GM19023 (cell line): ENCODE results near the gene CSPG4.

Source experiments
- ATAC-seq: cut with Tn5 transposase; IDR thresholded peaks from one replicate; pipeline ENCODE4 v1.9.1; 2021; ENCODE audit warnings: mild to moderate bottlenecking, moderate library complexity; ENCODE audit not compliant: unreplicated experiment

Gene CSPG4

DNA sequence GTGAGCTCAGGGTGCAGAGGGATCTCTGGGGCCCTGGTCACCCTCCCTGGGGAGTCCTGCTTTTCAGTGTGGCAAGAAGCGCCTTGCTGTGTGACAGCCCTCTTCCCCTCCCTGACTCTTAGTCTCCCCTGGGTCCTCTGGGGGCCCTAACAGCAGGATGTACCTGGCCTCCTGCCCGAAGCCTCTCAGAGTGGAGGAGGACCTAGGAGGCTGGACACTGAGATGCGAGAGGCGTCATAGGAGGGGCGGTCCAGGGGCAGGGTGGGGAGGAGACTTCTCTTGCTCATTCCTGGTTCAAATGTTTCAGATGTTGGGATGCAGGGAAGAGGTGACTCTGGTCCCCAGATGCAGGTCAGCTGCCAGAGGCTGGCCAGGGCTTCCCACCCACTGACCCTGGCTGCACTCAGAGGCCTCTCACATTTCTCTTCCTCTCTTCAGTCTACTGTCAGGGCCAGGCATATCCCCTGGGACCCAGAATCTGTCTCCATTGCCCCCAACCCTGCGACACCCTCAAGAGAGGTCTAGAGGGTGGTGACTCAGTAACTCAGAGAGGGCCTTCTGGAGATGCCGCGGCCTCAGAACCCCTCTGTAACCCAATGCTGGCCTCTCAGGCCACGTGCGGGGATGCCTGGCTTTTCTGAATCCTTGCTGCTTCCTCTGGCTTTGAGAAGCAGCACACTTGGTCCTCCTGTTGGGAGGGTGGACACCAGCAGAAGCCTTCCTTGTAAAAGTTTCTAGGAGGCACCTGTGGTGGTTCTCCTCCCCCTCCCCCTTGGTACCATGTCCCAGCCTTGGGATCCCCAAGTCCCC is 39.0 kb downstream of the CSPG4 start:
- ATAC-seq: no peak

DNA sequence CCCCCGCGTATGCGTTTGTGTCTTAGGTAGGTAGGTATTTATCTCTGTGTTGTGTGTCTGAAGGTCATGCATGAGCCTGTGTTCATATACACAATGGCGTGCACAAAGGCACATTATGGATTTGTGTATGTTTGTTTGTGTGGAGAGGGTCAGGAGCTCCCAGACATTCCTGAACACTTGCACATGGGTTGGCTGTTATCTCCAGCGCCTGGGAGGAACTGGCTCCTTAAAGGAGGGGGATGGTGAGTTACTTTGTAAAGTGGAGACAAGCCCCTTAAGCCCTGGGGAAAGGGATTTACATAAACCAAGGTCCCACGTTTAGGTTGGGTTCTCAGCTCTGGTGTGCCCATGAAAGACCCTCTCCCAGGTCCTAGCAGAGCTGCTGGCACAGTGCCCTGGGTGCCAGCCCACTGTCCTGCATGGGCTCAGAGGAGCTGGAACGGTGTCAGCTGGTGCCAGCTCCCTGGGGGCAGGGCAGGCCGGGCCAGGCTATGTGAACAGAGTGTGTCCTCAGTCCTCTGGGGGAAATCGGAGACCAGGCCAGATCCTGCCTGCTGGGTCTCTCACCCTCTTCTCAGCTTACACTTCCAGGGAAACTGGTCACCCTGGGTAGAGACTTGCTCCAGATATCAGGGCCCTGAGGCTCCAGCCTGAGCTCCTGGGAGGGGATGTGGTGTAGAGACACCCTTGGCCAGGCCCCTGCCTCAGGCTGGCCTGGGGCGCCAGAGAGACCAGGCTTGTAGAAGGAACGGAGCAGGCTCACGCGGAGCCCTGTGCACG is 39.8 kb downstream of the CSPG4 start:
- no peak for ATAC-seq

DNA sequence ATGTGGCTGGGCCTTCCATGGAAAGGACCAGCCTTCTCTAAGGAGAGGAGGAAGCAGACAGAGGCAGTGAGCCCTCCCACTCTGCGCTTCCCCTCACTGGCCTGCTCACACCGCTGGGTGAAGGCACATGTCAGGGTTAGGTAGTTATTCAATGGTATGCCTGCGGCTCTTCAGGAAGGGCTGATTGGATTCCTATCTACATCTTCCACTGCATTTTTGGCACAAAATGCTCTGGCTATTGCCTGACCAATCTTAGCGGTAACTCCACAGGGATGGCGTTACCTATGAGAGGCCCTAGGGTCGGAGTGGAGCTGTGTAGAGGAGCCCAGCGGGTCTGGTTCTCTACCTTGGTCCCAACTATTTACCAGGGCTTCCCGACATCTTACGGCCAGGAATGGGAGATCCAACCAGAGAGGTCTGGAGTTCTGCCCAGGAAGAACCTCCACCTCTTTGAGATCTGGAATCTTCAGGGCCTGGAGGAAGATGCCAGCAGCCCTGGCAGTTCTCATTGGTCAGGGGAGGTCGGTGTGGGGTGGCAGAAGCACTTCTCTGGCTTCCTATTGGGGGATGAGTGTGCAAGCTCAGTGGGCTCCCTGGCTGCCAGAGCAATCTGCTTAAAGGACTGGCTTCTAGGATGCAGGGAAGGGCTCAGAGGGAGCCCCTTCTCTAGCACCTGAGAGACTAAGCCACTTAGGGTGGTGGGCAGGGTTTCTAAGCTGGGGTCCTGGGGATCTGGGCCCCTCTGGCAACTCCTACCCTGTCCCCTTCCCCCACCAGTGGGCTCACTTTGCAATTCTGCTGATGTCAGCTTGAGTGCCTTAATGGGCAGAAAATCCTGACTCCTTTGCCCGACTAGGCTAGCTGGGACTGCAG is 40.7 kb downstream of the CSPG4 start:
- ATAC-seq: no peak

DNA sequence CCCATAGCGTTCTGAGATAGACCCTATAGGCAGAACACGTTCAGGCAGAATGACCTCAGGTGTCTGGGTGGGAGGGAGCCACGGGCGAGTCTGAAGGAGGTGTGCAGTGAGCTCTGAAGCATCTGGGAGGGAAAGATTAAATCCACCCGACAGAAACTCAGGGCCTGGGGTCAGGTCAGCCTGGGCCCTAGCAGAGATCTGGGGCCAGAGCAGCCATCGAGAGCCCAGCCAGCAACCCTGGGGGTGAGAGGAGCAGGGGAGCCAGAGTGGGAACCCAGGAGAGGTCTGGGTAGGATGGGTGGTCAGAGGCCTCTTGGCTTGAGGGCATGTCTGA is 42.8 kb downstream of the CSPG4 start:
- ATAC-seq: no peak

DNA sequence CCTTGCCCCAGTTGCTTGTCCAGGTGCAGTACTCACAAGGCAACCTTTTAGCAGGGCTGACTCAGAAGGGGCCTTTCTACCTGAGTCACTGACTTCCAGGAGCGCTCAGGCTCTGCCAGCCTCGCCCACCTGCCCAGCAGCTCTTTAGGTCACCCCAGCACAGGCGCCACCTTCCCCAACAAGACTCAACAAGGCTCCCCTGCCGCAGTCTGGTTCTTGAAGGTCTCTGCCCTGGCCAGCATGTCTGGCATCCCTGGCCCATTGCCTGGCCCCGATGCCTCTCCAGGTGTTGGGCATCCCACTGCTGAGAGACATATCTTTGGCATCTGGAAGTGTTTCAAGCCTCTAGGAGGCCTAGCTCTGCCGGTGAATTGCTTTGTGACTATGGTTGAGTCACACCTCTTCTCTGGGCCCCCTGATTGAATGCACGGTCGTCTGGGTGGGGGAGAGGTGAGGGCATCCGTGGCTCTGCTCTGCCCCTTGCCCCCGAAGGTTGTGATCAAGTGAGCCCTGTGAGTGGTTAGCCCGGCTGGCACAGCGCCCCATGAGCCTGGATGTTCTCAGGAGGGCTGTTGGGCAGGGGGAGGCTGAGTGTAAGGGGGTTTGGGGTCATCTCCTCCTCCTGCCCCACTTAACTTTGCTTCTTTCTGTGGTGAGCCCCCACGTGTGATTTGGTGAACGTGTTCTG is 43.3 kb downstream of the CSPG4 start:
- no peak for ATAC-seq

DNA sequence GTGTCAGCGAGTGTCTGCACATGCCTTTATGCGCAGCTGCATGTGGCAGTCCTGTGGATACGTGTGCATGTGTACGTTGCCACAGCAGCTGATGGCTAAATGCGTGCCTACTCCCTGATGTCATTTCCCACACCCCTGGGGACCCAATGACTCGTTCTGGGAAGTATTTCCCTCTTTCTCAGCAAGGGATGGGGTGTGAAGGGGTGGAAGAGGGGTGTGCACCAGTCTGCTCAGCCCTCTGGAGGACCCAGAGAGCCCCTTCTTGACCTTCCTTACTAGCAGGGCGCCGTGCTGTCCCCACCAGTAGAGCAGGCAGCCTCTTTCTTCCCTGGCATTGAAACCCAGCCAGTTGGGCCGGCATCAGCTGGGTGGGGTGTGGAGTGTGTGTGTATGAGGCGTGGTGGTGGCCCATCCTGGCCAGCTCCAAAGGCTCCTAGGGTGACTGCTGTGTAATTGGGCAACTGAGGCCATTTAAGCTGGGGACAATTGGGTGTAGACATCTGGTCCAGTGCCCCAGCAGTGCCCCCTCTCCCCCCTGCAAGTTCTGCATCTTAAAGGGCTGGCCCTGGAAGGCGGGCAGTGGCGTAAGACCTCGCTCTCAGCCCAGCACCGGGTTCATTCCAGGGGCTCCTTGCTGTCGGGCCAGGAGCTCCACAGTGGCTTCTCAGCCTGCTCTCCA is 45.7 kb downstream of the CSPG4 start:
- no peak for ATAC-seq

DNA sequence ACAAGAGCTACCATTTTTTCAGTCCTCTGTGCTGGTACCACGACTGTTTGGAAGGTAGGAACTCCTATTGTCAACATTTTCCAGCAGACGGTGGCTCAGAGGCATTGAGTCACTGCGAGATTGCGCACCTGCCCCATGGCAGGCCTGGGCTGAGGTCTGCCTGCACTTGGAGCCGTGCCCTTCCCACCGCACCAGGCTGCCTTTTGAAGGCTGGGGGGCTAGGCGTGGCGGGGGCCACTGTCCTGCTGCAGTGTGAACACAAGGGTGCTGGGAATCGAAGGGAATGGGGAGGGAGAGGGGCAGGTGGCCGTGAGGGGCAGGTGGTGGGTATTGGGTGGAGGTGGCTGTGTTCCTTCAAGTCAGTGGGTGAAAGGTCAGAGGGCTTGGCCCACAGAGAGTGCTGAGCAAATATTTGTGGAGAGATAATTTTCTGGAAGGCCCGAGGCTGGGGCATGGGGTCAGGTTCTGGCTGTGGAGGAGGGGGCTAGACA is 48.7 kb downstream of the CSPG4 start:
- ATAC-seq: no peak

DNA sequence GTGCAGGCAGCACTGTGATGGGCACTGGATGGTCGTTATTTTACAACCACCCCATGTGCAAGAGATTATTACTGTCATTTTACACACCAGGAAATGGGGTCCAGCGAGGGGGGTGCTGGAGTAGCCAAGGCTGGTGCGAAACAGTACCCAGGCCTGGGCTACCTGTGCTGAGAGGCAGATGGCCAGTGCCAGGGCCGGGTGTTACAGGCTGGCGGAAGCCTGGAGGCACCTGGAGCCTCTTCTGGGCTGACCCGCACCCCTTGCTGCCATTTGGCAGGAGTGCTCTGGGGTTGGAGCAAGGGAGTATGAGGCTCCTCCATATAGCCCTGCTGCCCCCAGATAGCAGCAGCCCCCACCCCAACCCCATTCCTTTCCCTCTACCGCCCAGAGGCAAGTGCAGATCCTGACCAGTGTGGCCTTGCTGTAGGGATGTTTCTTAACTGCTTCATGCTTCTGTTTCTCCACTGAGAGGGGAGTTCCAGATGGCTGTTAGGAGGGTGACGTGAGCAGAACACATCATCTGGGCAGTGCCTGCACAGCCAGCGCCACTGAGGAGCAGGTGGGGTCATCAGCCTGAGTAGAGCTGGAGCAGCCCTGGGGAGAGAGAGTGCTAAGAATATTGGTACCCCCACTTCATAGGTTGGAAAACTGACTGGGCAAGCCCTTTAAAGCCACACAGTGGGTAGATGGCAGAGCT is 49.7 kb downstream of the CSPG4 start:
- ATAC-seq: no peak

DNA sequence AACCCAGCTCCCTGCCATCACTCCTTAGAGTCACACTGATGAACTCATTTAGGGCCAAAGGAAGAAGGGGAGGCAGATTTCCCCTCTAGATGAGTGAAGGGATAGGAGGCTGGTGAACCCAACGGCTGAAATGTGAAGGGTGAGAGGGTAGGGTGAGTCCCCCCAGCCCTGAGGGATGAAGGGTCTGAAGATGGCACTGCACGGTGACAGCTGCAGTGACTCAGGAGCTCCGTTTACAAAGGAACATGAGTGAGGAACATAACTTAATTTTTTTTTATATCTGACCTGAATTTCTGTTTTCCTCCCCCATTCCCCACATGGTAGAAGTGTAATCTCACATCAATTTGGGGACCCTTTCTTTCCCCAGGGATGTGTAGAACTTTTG is 50.9 kb downstream of the CSPG4 start:
- no peak for ATAC-seq

DNA sequence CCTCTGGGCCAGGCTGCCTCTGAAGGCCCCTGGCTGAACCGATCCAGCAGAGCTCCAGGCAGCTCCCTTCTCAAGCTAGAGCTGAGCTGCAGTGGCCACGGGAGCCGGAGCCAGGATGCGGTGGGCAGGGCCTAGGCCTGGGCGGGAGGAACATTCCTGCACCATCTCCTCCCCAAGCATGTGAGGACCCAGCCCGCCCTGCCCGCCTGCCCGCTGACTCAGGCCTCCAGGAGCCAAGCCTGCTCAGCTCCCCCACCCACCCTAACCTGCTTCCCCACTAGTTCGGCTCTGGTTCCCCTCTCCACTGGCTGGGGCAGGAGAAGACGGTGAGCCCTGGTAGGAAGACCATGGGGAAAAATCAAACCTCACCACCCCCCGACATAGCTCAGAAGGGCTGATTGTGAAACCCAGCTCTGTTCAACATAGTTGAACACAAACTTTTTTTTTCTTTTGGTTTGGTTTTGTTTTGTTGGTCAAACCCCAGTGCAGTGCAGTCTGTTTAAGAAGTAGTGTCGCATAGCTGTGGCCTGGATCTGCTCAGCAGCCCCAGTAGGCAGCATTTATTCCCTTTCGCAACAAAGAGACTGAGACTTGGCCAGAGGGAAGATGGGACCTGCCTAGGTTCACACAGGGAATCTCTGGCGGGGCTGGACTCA is 51.4 kb downstream of the CSPG4 start:
- ATAC-seq: no peak

DNA sequence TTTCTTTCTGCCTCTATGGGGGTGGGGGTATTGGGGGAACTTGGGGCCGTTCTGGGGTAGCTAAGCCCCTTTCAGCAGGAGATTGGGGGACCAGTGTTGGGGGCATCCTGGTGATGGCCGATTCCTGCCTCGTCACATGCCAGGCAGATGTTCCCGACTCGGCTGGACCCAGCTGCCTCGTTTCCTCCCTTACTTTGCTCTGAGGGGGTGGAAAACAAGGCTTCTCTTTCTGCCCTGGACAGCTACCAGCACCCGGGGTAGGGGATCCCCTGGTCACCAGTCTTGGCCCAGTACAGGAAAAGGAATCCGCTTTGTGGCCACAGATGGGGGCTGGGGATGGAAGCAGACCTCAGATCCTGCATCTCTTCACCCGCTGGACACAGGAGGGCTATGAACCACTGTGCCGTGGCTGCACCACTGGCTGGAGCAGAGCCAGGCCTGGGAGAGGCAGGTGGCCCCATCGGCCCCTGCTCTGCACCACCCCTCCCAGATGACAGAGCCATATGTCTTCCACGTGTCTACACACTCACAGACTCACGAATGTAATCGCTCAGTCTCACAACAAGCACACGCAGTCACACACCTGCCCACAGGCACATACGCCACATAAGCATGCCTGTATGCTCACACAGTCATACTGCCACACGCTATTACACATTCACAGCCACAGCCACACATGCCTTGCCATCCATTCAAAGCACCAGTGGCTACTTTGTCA is 52.6 kb downstream of the CSPG4 start:
- no peak for ATAC-seq

DNA sequence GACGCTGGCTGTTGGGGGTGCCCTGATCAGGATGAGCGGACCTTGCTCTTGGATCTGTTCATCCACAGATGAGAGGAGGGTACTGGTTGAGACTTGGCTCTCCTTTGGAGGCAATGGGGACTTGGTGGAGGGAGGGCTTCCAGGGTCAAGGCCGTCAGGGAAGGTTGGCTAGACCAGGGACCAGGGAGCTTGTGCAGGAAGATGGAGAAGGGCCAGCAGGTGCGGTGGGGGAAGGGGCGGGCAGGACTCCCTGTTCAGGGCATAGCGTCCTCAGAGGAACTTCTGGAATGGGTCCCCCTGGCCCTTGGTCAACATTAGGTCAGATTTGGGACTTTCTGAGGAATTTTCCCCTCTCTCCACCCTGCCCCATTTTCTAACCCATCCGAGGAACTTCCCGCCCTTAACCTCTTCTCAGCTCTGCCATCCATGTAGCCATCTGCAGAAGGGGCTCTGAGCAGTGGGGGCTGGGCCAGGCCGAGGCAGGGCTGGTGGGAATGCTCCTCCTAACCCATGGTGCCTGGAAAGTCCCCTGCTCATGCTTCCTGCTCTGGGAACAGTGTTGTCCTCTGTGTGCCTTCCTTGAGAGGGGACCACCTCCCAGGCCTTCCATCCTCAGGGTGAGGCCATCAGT is 53.4 kb downstream of the CSPG4 start:
- ATAC-seq: no peak

DNA sequence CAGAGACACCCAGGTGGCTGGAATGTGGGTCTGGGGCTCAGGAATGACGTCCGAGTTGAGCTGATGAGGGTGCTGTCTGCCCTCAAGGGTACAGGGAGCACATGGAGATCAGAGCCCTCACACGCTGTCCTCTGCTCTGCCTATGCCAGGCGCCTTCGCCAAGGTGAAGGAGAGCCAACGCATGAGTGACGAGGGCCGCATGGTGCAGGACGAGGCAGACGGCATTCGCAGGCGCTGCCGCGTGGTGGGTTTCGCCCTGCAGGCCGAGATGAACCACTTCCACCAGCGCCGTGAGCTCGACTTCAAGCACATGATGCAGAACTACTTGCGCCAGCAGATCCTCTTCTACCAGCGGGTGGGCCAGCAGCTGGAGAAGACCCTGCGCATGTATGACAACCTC is 55.8 kb downstream of the CSPG4 start:
- no peak for ATAC-seq

DNA sequence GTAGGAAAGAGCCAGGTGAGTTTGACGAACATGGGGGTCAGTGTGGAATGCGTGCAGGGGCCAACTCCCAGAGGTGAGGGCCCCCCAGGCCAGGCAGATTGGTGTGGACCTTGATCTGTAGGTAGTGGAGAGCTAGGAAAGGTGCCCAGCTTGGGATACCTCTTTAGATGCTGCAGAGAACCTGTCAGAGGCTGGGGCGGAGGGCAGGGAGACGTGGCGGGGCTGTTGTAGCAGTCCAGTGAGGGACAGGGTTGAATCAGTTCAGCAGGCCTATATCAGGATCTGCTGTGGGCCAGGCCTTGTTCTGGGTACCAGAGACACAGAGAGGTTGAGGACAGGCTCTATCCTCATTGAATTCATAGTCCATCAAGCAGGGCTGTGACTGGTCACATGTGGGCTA is 56.3 kb downstream of the CSPG4 start:
- ATAC-seq: no peak

DNA sequence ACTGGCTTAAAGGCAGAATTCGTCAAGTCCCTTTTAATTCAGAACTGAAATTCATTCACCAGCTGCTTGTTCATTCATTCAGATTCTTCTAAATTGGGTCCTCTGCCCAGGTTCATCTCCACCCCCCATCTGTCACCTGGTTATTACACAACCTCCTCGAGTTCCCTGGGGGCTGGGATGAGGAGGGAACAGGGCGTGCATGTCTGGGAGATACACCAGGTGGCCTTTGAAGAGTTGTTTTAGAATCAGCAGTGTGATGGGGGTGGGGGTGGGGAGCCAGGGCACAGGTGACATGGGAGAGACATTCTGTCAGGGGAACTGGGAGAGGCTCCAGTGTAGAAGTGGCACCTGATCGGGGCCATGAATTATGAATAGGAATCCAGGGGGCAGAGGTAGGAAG is 56.7 kb downstream of the CSPG4 start:
- no peak for ATAC-seq

DNA sequence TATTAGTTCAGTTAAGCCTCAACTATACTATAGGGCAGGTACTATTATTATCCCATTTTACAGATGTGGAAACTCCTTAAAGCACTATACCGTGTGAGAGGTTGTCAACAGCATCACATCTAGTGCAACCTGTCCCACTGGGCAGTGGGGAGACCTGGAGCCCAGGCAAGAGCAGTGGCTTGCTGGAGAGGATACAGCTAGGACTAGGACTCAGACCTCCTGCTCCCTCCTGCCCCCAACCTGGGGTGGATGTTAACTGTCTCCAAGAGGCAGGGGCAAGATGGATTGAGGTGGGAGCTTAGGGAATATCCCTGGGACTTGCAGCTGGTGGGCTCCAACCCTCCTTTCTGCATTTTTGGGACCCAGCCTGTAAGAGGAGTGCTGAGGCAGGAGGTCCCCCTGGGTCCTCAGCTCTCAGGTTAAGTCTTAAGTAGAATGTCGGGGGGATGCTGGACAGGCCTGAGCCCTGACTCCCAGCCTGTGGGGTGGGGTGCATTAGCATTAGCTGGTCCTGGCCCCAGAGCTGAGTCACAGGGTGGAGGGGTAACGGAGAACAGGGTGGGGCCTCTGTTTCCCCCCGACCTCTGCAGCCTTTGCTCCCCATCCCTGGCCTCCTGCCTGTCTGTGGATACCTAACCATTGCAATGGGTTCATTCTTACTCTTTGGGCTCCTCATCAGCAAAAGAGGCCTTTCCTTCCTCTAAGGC is 58.3 kb downstream of the CSPG4 start:
- ATAC-seq: no peak

DNA sequence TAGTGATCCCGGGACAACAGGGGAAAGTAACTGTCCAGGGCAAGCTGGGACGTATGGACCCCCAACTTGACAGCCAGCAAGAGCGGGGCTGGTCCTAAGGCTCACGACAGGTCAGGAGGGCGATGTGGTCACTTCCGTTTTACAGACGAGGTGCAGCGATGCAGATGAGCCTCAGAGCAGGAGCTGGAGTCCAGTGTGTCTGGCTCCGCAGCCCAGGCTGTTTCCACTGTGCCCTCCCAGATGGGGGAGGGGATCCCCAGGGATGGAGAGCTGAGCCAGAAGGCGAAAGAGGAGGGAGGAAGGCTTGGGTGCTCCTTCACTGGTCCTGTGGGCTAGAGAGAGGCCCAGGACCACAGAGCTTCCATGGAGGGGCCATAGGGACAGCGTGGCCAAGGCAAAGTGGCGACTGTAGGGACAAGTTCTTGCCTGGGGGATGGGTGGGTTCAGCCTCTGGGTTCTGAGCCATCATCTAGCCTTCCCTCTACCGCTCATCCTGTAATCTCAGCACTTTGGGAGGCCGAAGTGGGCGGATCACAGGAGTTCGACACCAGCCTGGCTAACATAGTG is 59.2 kb downstream of the CSPG4 start:
- ATAC-seq: no peak
